K562 (cell line): ENCODE results near the gene TNFAIP1. TPM values are rescaled to one million over a fixed set of nuclear protein-coding genes. Genes with fewer than 3 reads are reported as not detected.

Experiments
- ATAC-seq: fragments of 200-7000 bp; cut with Tn5 transposase; 3 replicates; pipeline ENCODE4 v1.9.1; 2020; ENCODE audit warnings: moderate library complexity
- BruUV-seq: library from RNA; stranded (reverse); fragments of 400-500 nt; replicated peaks from 2 replicates; lab custom pipeline; 2021; lab: Mats Ljungman, UMichigan
- CTCF ChIA-PET: fragments of 300-600 bp; formaldehyde crosslinking; extraction: SDS; loops from one replicate; lab custom pipeline; 2021; ENCODE audit warnings: low intra/inter-chr PET ratio; lab: Yijun Ruan, JAX
- POLR2A ChIA-PET: fragments of 300-600, 350-650 bp; sonication (Branson Sonifier 250); formaldehyde crosslinking; extraction: SDS; loops from one replicate; lab custom pipeline; 2021; ENCODE audit warnings: antibody characterized with exemption, inconsistent platforms; lab: Yijun Ruan, JAX
- DNase-seq, 4 experiments: peaks; one replicate each; pipeline versions ENCODE4 v3.0.0 to v3.0.0-alpha.2; 2011 to 2018; ENCODE audit warnings: low spot score in 3 of 4, mixed read lengths in 3 of 4; ENCODE audit errors: extremely low read depth in 1 of 4
- FAIRE-seq: peaks from 2 replicates; lab custom pipeline; 2011; peaks lifted over from hg19 to GRCh38; lab: Jason Lieb, UNC
- H2AFZ ChIP-seq: 2 replicates; pipeline ENCODE4 v1.6.0; 2011; ENCODE audit warnings: low read depth, low read length, control low read depth, inconsistent platforms
- H3K27ac ChIP-seq: fragments of 200-600 bp; 3 replicates; pipeline ENCODE4 v1.8.0; 2011; ENCODE audit warnings: low read depth, mild to moderate bottlenecking, control low read depth, inconsistent platforms, low read length, moderate library complexity, mixed read lengths; ENCODE audit errors: extremely low read depth
- H3K27me3 ChIP-seq, 2 experiments: fragments of 300-600 bp in 1 of 2; 2 replicates in 1 of 2; 3 replicates in 1 of 2; pipeline versions ENCODE4 v1.6.0 to v1.8.0; 2011; ENCODE audit warnings: inconsistent platforms in 2 of 2, low read length in 2 of 2, mild to moderate bottlenecking in 1 of 2, mixed read lengths in 1 of 2, moderate library complexity in 1 of 2; ENCODE audit not compliant: control insufficient read depth in 2 of 2, insufficient read depth in 2 of 2
- H3K36me3 ChIP-seq: fragments of 300-600 bp; 3 replicates; pipeline ENCODE4 v1.8.0; 2011; ENCODE audit warnings: mild to moderate bottlenecking, low read length, inconsistent platforms; ENCODE audit not compliant: control insufficient read depth, insufficient read depth
- H3K4me1 ChIP-seq, 2 experiments: fragments of 200-600 bp in 1 of 2; replicated peaks in 1 of 2; 2 replicates in 1 of 2; 3 replicates in 1 of 2; pipeline versions ENCODE4 v1.5.1 to v1.8.0; 2011; ENCODE audit warnings: inconsistent platforms in 2 of 2, low read length in 2 of 2, mild to moderate bottlenecking in 1 of 2, mixed read lengths in 1 of 2, moderate library complexity in 1 of 2; ENCODE audit not compliant: control insufficient read depth in 2 of 2, insufficient read depth in 2 of 2
- H3K4me2 ChIP-seq: 2 replicates; pipeline ENCODE4 v1.6.1; 2011; ENCODE audit warnings: low read length, control low read depth, inconsistent platforms, mixed read lengths; ENCODE audit not compliant: insufficient read depth
- H3K4me3 ChIP-seq: fragments of 200-600 bp; sonication (generic), shearing (Covaris generic); 2 replicates; pipeline ENCODE4 v1.5.1; 2016; ENCODE audit warnings: control low read depth, inconsistent platforms
- H3K79me2 ChIP-seq: fragments of 200-600 bp; 3 replicates; pipeline ENCODE4 v1.8.0; 2011; ENCODE audit warnings: low read length, inconsistent platforms; ENCODE audit not compliant: control insufficient read depth, insufficient read depth
- H3K9ac ChIP-seq, 2 experiments: 2 replicates each; pipeline versions ENCODE4 v1.6.0 to v1.6.1; 2011; ENCODE audit warnings: low read depth in 2 of 2, low read length in 2 of 2, control low read depth in 1 of 2, inconsistent platforms in 1 of 2, mild to moderate bottlenecking in 1 of 2, mixed read lengths in 1 of 2; ENCODE audit not compliant: insufficient read depth in 1 of 2
- H3K9me1 ChIP-seq: one replicate; pipeline ENCODE4 v1.6.0; 2011; ENCODE audit warnings: inconsistent platforms, mild to moderate bottlenecking, low read length, moderate library complexity; ENCODE audit not compliant: control insufficient read depth, insufficient read depth
- H3K9me3 ChIP-seq: replicated peaks from 2 replicates; pipeline ENCODE4 v1.5.1; 2011; ENCODE audit warnings: low read depth, low read length, inconsistent platforms; ENCODE audit not compliant: control insufficient read depth, insufficient read depth
- H4K20me1 ChIP-seq: replicated peaks from 2 replicates; pipeline ENCODE4 v1.6.1; 2011; ENCODE audit warnings: low read length, inconsistent platforms, mixed read lengths; ENCODE audit not compliant: control insufficient read depth, insufficient read depth
- ATF7 ChIP-seq: fragments of 450-650 bp; IDR thresholded peaks from 2 replicates; pipeline ENCODE4 v1.7.1; 2014; ENCODE audit warnings: mild to moderate bottlenecking, moderate library complexity
- BHLHE40 ChIP-seq: IDR thresholded peaks from 2 replicates; pipeline ENCODE4 v1.6.1; 2011; ENCODE audit warnings: low read length, improper control_type of control experiment
- CBX1 ChIP-seq: sonication (generic); IDR thresholded peaks from 2 replicates; pipeline ENCODE4 v1.6.1; 2016; ENCODE audit warnings: antibody characterized with exemption, low read depth, mild to moderate bottlenecking
- CEBPB ChIP-seq: fragments of 450-650 bp; IDR thresholded peaks from 2 replicates; pipeline ENCODE4 v1.6.1; 2016; ENCODE audit warnings: missing genetic modification characterization, missing compliant biosample characterization
- CEBPG ChIP-seq, 3 experiments: fragments of 200-800 bp in 1 of 3; sonication (Bioruptor generic) in 1 of 3; sonication (generic) in 1 of 3; formaldehyde crosslinking in 1 of 3; IDR thresholded peaks in 2 of 3; conservative IDR thresholded peaks in 1 of 3; 2 replicates each; pipeline versions ENCODE4 v1.6.1 to v1.8.0; 2016 to 2022; ENCODE audit warnings: missing compliant biosample characterization in 2 of 3, missing genetic modification characterization in 2 of 3, mild to moderate bottlenecking in 1 of 3, missing genetic modification reagents in 1 of 3
- CTBP1 ChIP-seq: fragments of 450-650 bp; IDR thresholded peaks from 2 replicates; pipeline ENCODE4 v1.6.1; 2016; ENCODE audit warnings: borderline replicate concordance
- JUN ChIP-seq, 2 experiments: sonication (generic) in 1 of 2; formaldehyde crosslinking in 1 of 2; IDR thresholded peaks; 2 replicates each; pipeline versions ENCODE4 v1.6.1 to v1.8.0; 2012 to 2022; ENCODE audit warnings: borderline replicate concordance in 2 of 2, mild to moderate bottlenecking in 2 of 2, improper control_type of control experiment in 1 of 2, low read depth in 1 of 2, low read length in 1 of 2, missing genetic modification reagents in 1 of 2
- KLF1 ChIP-seq: fragments of 450-650 bp; IDR thresholded peaks from 2 replicates; pipeline ENCODE4 v1.6.1; 2016; ENCODE audit warnings: missing genetic modification characterization, missing compliant biosample characterization
- NFIX ChIP-seq: fragments of 250-450 bp; sonication (Bioruptor Pico); IDR thresholded peaks from 2 replicates; pipeline ENCODE4 v1.4.0; 2020; ENCODE audit warnings: low read depth, mild to moderate bottlenecking, moderate library complexity
- NR4A1 ChIP-seq, 2 experiments: fragments of 250-450 bp in 1 of 2; fragments of 450-650 bp in 1 of 2; sonication (Bioruptor Pico) in 1 of 2; IDR thresholded peaks; 2 replicates each; pipeline versions ENCODE4 v1.4.0 to v1.6.1; 2016 to 2020; ENCODE audit warnings: mild to moderate bottlenecking in 2 of 2, missing compliant biosample characterization in 1 of 2, missing genetic modification characterization in 1 of 2, moderate library complexity in 1 of 2
- RBBP5 ChIP-seq: fragments of 200-600 bp; sonication (generic); IDR thresholded peaks from 2 replicates; pipeline ENCODE4 v1.6.1; 2012; ENCODE audit warnings: borderline replicate concordance, mild to moderate bottlenecking, low read length, control low read depth, inconsistent platforms; ENCODE audit not compliant: insufficient read depth, poor library complexity, severe bottlenecking
- RCOR1 ChIP-seq, 2 experiments: IDR thresholded peaks; 2 replicates each; pipeline ENCODE4 v1.6.1; 2012; ENCODE audit warnings: low read depth in 2 of 2, low read length in 2 of 2, borderline replicate concordance in 1 of 2, improper control_type of control experiment in 1 of 2
- SOX6 ChIP-seq: fragments of 450-650 bp; IDR thresholded peaks from 2 replicates; pipeline ENCODE4 v1.6.1; 2014; ENCODE audit warnings: mild to moderate bottlenecking
- ZKSCAN8 ChIP-seq: fragments of 200-800 bp; sonication (Bioruptor generic); IDR thresholded peaks from 2 replicates; pipeline ENCODE4 v1.6.1; 2016; ENCODE audit warnings: missing genetic modification characterization, missing compliant biosample characterization
- ZNF76 ChIP-seq: fragments of 250-450 bp; sonication (Bioruptor Pico); IDR thresholded peaks from 2 replicates; pipeline ENCODE4 v1.4.0; 2020; ENCODE audit warnings: mild to moderate bottlenecking, moderate library complexity, borderline replicate concordance
- WGBS: fragments of 100-300 bp; shearing (Covaris generic); methylation state at CpG from one replicate; pipeline ENCODE4 v1.1.6; 2016; ENCODE audit warnings: low coverage, mixed read lengths; ENCODE audit not compliant: insufficient coverage; ENCODE audit errors: missing lambda C conversion rate; 5-methylcytosine and 5-hydroxymethylcytosine counted together
- in situ Hi-C: fragments of 300-500 bp; cut with MboI; formaldehyde crosslinking; loops from 4 replicates; pipeline ENCODE4 v1.15.0; 2018; ENCODE audit warnings: inconsistent platforms, mixed read lengths
- intact Hi-C: fragments of 100-400 bp; cut with micrococcal nuclease; formaldehyde crosslinking; loops from 2 replicates; pipeline ENCODE4 v1.14.2; 2022
- polyA plus RNA-seq, 8 experiments: library from polyadenylated mRNA; depleted of rRNA in 4 of 8; stranded (reverse) in 5 of 8; unstranded in 3 of 8; fragments of >200 nt; fragmentation: Nextera tagmentation in 2 of 8; fragmentation: Illumina TruSeq in 1 of 8; extraction: Ambion mirVana in 2 of 8; extraction: Trizol in 1 of 8; gene quantifications; 2 replicates each; pipeline versions ENCODE4 v1.2.1 to v1.2.3, GENCODE V29; 2011 to 2014; ENCODE audit warnings: inconsistent platforms in 1 of 8, missing spikeins in 1 of 8
- total RNA-seq, 7 experiments: library from RNA; depleted of rRNA in 6 of 7; stranded (reverse); fragments of >200 nt in 6 of 7; fragmentation: Illumina TruSeq in 2 of 7; extraction: Trizol in 2 of 7; gene quantifications; 2 replicates each; pipeline versions ENCODE4 v1.2.1 to v1.2.3, GENCODE V29; 2011 to 2021; ENCODE audit warnings: low replicate concordance in 1 of 7
- TF ChIP-seq, protein P1 (sequence below), 2 experiments: fragments of 450-650 bp in 1 of 2; sonication (generic) in 1 of 2; formaldehyde crosslinking in 1 of 2; IDR thresholded peaks in 1 of 2; conservative IDR thresholded peaks in 1 of 2; 2 replicates each; pipeline versions ENCODE4 v1.6.1 to v1.8.1; 2016 to 2023; ENCODE audit warnings: mild to moderate bottlenecking in 2 of 2, moderate library complexity in 2 of 2, inconsistent platforms in 1 of 2, missing genetic modification reagents in 1 of 2

The TNFAIP1 gene
- total and polyA plus RNA-seq, 9 of the 15 experiments (the other 6 are each of a cell fraction or from before 2014, with no cell fraction given): 2.1 to 20.1 (median 8.2) TPM

DNA sequence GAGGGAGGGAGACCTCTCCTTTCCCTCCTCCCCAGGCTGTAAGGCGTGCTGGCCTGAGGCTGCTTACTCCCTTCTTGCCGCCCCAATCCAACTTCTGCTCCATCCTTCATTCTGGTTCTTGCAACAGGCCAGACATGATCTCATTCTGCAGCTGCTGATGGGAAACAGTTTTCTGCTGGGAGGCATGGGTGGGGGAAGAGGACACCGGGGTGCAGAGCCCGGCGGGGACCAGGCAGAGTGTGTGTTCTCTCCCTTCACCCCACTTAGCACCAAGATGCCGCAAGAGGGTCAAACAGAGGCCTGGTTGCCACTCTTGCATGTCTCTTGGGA lies 37.3 kb downstream of the TNFAIP1 start (continued):
- TF ChIP-seq ZNF76 (CRISPR knock-in tag): no peak
- no peak for TF ChIP-seq NR4A1 (CRISPR knock-in tag; IDR thresholded peaks at IDR 0.05)
- no peak for TF ChIP-seq NR4A1 (tag; IDR thresholded peaks at IDR 0.05)
- TF ChIP-seq CEBPB (tag): no peak
- no peak for TF ChIP-seq CBX1
- no peak for TF ChIP-seq ZKSCAN8 (CRISPR knock-in tag)
- TF ChIP-seq, all 486 proteins: peak for 0

DNA sequence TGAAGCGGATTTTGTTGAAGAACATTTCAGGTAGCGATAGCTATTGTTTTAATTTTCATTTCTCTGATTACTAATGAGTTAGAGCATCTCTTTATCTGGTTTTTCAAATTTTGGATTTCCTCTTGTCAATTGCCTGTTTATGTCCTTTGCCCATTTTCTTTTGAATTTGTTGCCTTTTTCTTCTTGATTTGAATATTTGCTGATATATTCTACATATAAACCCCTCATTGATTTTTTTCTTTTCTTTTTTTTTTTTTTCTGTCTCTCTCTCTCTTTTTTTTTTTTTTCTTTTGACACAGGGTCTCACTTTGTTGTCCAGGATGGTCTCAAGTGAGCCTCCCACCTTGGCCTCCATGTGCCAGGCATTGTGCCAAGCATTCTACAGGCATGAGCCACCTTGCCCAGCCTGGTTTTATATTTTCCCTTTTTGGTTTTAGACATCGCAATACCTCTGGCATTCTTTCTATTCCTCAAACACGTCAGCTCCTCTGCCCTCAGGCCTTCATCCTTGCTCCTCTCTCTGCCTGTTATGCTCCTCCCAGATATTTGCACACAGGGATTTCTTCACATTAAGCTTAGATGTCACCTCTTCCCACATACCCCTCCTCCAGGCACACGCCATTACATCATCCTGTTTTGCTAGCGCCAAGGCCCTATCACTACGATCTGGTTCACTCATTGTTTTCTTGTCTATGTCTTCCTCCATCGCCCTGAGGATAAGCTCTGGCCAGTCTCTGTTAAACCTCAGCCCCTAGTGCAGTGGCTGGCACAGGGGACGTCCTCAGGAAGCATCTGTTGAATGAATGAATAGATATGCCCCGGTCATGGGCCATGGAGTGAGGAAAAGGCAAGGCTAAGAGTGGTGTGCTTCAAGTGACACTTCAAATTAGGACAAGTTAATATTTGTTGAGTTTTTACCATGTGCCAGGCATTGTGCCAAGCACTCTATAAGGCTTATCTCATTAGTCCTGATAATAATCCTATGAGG lies 44.5 kb downstream of the TNFAIP1 start:
- no TSS peak for BruUV-seq
- no peak for DNase-seq
- Histone ChIP-seq H3K27me3 (peaks cover 11 to 28% of the 10 kb centered on the region in 2 experiments; a peak in 3 of 5 replicates), H3K4me2 (no peak overlapping the region; the same call in 1 of the 2 replicates), H3K4me3 (no peak overlapping the region), H3K27ac (no peak overlapping the region), H3K79me2 (no peaks in the 10 kb centered on the region), H3K4me1 (peaks cover 3 to 19% of the 10 kb centered on the region in 2 experiments; a peak in 4 of 5 replicates), H3K9me3 (no peaks in the 10 kb centered on the region), H3K9ac (no peak overlapping the region), H4K20me1 (no peaks in the 10 kb centered on the region; the same call in 1 of the 2 replicates), H3K36me3 (no peaks in the 10 kb centered on the region), H2AFZ (no peak overlapping the region), H3K9me1 (no peaks in the 10 kb centered on the region)
- ChIA-PET POLR2A (interaction anchor here (0.6 to 1.9 kb wide), 4 partner anchors 10 to 399 kb away, joined by 3 to 6 read pairs (median 4); partner anchors contain the start of gene VTN), CTCF (interaction anchor here (0.6 kb wide), 1 partner anchor 52 kb away, joined by 6 read pairs; no protein-coding TSS in a partner anchor)
- no peak for FAIRE-seq
- in situ Hi-C loops: no loop called here
- peak; percentile 50; the same call in 2 of the 3 replicates for ATAC-seq
- intact Hi-C loops: loop anchor here (5.0 kb wide), 1 partner anchor 37 kb away; no protein-coding TSS in a partner anchor
- 27% methylated on average over 10 of the region's 10 CpGs for WGBS
- TF ChIP-seq RCOR1 (IDR thresholded peaks at IDR 0.05; ENCODE audit: borderline replicate concordance in 1 of 2, low read depth in 2 of 2, low read length in 2 of 2): peak in 1 of 2 experiments; percentile 31; a peak in 1 of 4 replicates
- peak; percentile 89 for TF ChIP-seq ATF7
- peak; percentile 56; the same call in 1 of the 2 replicates for TF ChIP-seq CTBP1
- no peak for TF ChIP-seq RBBP5
- TF ChIP-seq JUN (IDR thresholded peaks at IDR 0.05; ENCODE audit: borderline replicate concordance, low read depth, low read length): peak; percentile 28; the same call in 1 of the 2 replicates
- no peak for TF ChIP-seq JUN (CRISPR knock-in tag; IDR thresholded peaks at IDR 0.05; ENCODE audit: borderline replicate concordance)
- TF ChIP-seq, protein P1, sequence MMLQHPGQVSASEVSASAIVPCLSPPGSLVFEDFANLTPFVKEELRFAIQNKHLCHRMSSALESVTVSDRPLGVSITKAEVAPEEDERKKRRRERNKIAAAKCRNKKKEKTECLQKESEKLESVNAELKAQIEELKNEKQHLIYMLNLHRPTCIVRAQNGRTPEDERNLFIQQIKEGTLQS (IDR thresholded peaks at IDR 0.05): peak; percentile 85
- TF ChIP-seq, protein P1 (CRISPR knock-in tag; conservative IDR thresholded peaks at IDR 0.05): no peak
- TF ChIP-seq CEBPG (CRISPR knock-in tag; IDR thresholded peaks at IDR 0.05): peak; percentile 54; the same call in 1 of the 2 replicates
- TF ChIP-seq CEBPG (tag; conservative IDR thresholded peaks at IDR 0.05 in 1 of 2, IDR thresholded peaks at IDR 0.05 in 1 of 2): peak; percentile 85 to 95
- peak; percentile 77 for TF ChIP-seq SOX6
- no peak for TF ChIP-seq KLF1
- TF ChIP-seq BHLHE40: peak; percentile 41; the same call in 1 of the 2 replicates
- TF ChIP-seq CEBPB (tag): peak; percentile 84
- no peak for TF ChIP-seq NFIX (CRISPR knock-in tag)
